GM18870 (cell line): ENCODE results near the gene PLSCR3.

Source experiments
- ATAC-seq: cut with Tn5 transposase; IDR thresholded peaks from one replicate; pipeline ENCODE4 v1.9.1; 2021; ENCODE audit warnings: moderate library complexity; ENCODE audit not compliant: unreplicated experiment

PLSCR3 gene

GRCh38 chr17:7351665-7352502, 42.4 kb downstream of the PLSCR3 start, which contains the start of gene KCTD11:
TSS of gene KCTD11 (plus strand) at chr17:7352162.
- peak; percentile 37 for ATAC-seq

GRCh38 chr17:7348478-7349242, 45.7 kb downstream of the PLSCR3 start:
- no peak for ATAC-seq

GRCh38 chr17:7347630-7348477, 46.5 kb downstream of the PLSCR3 start:
- ATAC-seq: no peak

GRCh38 chr17:7346761-7347614, 47.3 kb downstream of the PLSCR3 start:
- ATAC-seq: no peak

GRCh38 chr17:7343250-7343649, 51.1 kb downstream of the PLSCR3 start:
- no peak for ATAC-seq

GRCh38 chr17:7341842-7342241, 52.5 kb downstream of the PLSCR3 start:
- ATAC-seq: no peak

- ATAC-seq: no peak
Observed at GRCh38 chr17:7340179-7340578, 54.1 kb downstream of the PLSCR3 start.
